Measurements from ENCODE around the gene HBEGF.
"Not testable (repeated sequence)": the region's sequence is repeated elsewhere in the genome, so short reads cannot be mapped to it uniquely, and the experiment has no call there.

HBEGF gene

GRCh38 chr5:140361901-140362300 lies 15.5 kb upstream of the HBEGF start:
- in situ Hi-C loops (cut with MboI; ENCODE audit: low sequenced_read_pairs), result no loop called here

GRCh38 chr5:140360681-140361479 lies 14.5 kb upstream of the HBEGF start:
- in situ Hi-C loops (cut with MboI; ENCODE audit: low sequenced_read_pairs), result no loop called here

GRCh38 chr5:140360101-140360500 lies 13.7 kb upstream of the HBEGF start, which contains the start of gene SLC4A9:
SLC4A9 (plus strand) TSS chr5:140360194; CDS start chr5:140360237, 43 bp downstream.
- in situ Hi-C loops (cut with MboI; ENCODE audit: low sequenced_read_pairs), result no loop called here

- in situ Hi-C loops (cut with MboI; ENCODE audit: low sequenced_read_pairs), result loop anchor here (10.0 kb wide), 1 partner anchor 114 kb away; no protein-coding TSS in a partner anchor
Measured at GRCh38 chr5:140358738-140359310, 12.4 kb upstream of the HBEGF start.

- in situ Hi-C loops (cut with MboI; ENCODE audit: low sequenced_read_pairs), result loop anchor here (10.0 kb wide), 1 partner anchor 113 kb away; no protein-coding TSS in a partner anchor
Measured at GRCh38 chr5:140357726-140358093, 11.3 kb upstream of the HBEGF start.

- in situ Hi-C loops (cut with MboI; ENCODE audit: low sequenced_read_pairs), result loop anchor here (10.0 kb wide), 1 partner anchor 112 kb away; no protein-coding TSS in a partner anchor
Measured at GRCh38 chr5:140356853-140357725, 10.7 kb upstream of the HBEGF start.

- in situ Hi-C loops (cut with MboI; ENCODE audit: low sequenced_read_pairs), result loop anchor here (10.0 kb wide), 1 partner anchor 111 kb away; no protein-coding TSS in a partner anchor
Measured at GRCh38 chr5:140355546-140355945, 9.1 kb upstream of the HBEGF start.

GRCh38 chr5:140351609-140352334 lies 5.4 kb upstream of the HBEGF start:
- in situ Hi-C loops (cut with MboI; ENCODE audit: low sequenced_read_pairs), result loop anchor here (10.0 kb wide), 1 partner anchor 107 kb away; no protein-coding TSS in a partner anchor

GRCh38 chr5:140349244-140349643 lies 2.8 kb upstream of the HBEGF start:
- in situ Hi-C loops (cut with MboI; ENCODE audit: low sequenced_read_pairs), result no loop called here

GRCh38 chr5:140348104-140348503 lies 1.7 kb upstream of the HBEGF start:
- in situ Hi-C loops (cut with MboI; ENCODE audit: low sequenced_read_pairs), result no loop called here

GRCh38 chr5:140347360-140347759 lies 957 bp upstream of the HBEGF start:
- in situ Hi-C loops (cut with MboI; ENCODE audit: low sequenced_read_pairs), result no loop called here

GRCh38 chr5:140345919-140346347 lies 470 bp downstream of the HBEGF start:
- in situ Hi-C loops (cut with MboI; ENCODE audit: low sequenced_read_pairs), result no loop called here

- in situ Hi-C loops (cut with MboI; ENCODE audit: low sequenced_read_pairs), result no loop called here
Measured at GRCh38 chr5:140344683-140345423, 1.6 kb downstream of the HBEGF start.

GRCh38 chr5:140343849-140344248 lies 2.6 kb downstream of the HBEGF start:
- in situ Hi-C loops (cut with MboI; ENCODE audit: low sequenced_read_pairs), result not testable (repeated sequence)

GRCh38 chr5:140342896-140343295 lies 3.5 kb downstream of the HBEGF start:
- in situ Hi-C loops (cut with MboI; ENCODE audit: low sequenced_read_pairs), result no loop called here

GRCh38 chr5:140342287-140342686 lies 4.1 kb downstream of the HBEGF start:
- in situ Hi-C loops (cut with MboI; ENCODE audit: low sequenced_read_pairs), result no loop called here

GRCh38 chr5:140341591-140341990 lies 4.8 kb downstream of the HBEGF start:
- in situ Hi-C loops (cut with MboI; ENCODE audit: low sequenced_read_pairs), result no loop called here

GRCh38 chr5:140340605-140341121 lies 5.7 kb downstream of the HBEGF start:
- in situ Hi-C loops (cut with MboI; ENCODE audit: low sequenced_read_pairs), result no loop called here

GRCh38 chr5:140339636-140340035 lies 6.8 kb downstream of the HBEGF start:
- in situ Hi-C loops (cut with MboI; ENCODE audit: low sequenced_read_pairs), result no loop called here
